Smooth muscle cell (in vitro differentiated cells): ENCODE data around the gene DOK3. TPM values are rescaled to one million over a fixed set of nuclear protein-coding genes. Genes with fewer than 3 reads are reported as not detected.

ENCODE experiments used
- DNase-seq: peaks from one replicate; lab custom pipeline; 2025; ENCODE audit not compliant: unreplicated experiment; lab: John Stamatoyannopoulos, UW
- H2AFZ ChIP-seq: fragments of 200-600 bp; sonication (generic); 2 replicates; pipeline ENCODE4 v1.6.0; 2016; ENCODE audit warnings: antibody characterized with exemption, low read depth, mild to moderate bottlenecking
- H3F3A ChIP-seq: fragments of 200-600 bp; sonication (generic); 2 replicates; pipeline ENCODE4 v1.6.0; 2017; ENCODE audit warnings: antibody characterized with exemption, low read depth
- H3K27ac ChIP-seq: fragments of 200-600 bp; sonication (generic); 2 replicates; pipeline ENCODE4 v1.5.1; 2016; ENCODE audit warnings: low read depth, mild to moderate bottlenecking
- H3K27me3 ChIP-seq: fragments of 200-600 bp; sonication (generic); 2 replicates; pipeline ENCODE4 v1.6.1; 2016; ENCODE audit warnings: low read depth, mild to moderate bottlenecking
- H3K36me3 ChIP-seq: fragments of 200-600 bp; sonication (generic); 2 replicates; pipeline ENCODE4 v1.5.1; 2016; ENCODE audit warnings: low read depth
- H3K4me1 ChIP-seq: fragments of 200-600 bp; sonication (generic); 2 replicates; pipeline ENCODE4 v1.5.1; 2016; ENCODE audit warnings: low read depth
- H3K4me2 ChIP-seq: fragments of 200-600 bp; sonication (generic); 2 replicates; pipeline ENCODE4 v1.6.0; 2016; ENCODE audit warnings: mild to moderate bottlenecking
- H3K4me3 ChIP-seq: fragments of 200-600 bp; sonication (generic); 2 replicates; pipeline ENCODE4 v1.5.1; 2016; ENCODE audit warnings: mild to moderate bottlenecking
- H3K79me2 ChIP-seq: fragments of 200-600 bp; sonication (generic); 2 replicates; pipeline ENCODE4 v1.6.0; 2016; ENCODE audit warnings: low read depth, mild to moderate bottlenecking
- H3K9ac ChIP-seq: fragments of 200-600 bp; sonication (generic); 2 replicates; pipeline ENCODE4 v1.6.0; 2016; ENCODE audit warnings: low read depth
- H3K9me3 ChIP-seq: fragments of 200-600 bp; sonication (generic); replicated peaks from 2 replicates; pipeline ENCODE4 v1.5.1; 2016; ENCODE audit warnings: low read depth
- H4K20me1 ChIP-seq: fragments of 200-600 bp; sonication (generic); 2 replicates; pipeline ENCODE4 v1.6.0; 2016; ENCODE audit warnings: low read depth
- CTCF ChIP-seq: fragments of 200-600 bp; sonication (generic); IDR thresholded peaks from 2 replicates; pipeline ENCODE4 v1.5.1; 2017; ENCODE audit warnings: borderline replicate concordance, mild to moderate bottlenecking, antibody characterized with exemption; ENCODE audit not compliant: insufficient read depth, poor library complexity, severe bottlenecking
- WGBS: methylation state at CpG from one replicate; pipeline ENCODE4 v1.1.7; 2016; ENCODE audit warnings: low lambda C conversion rate; 5-methylcytosine and 5-hydroxymethylcytosine counted together
- polyA plus RNA-seq: library from polyadenylated mRNA; unstranded; fragments of >200 nt; fragmentation: Nextera tagmentation; extraction: Ambion mirVana; gene quantifications from 2 replicates; pipeline ENCODE4 v1.2.1, GENCODE V29; 2016
- total RNA-seq: library from RNA; depleted of rRNA; stranded (reverse); fragments of >200 nt; gene quantifications from 2 replicates; pipeline ENCODE4 v1.2.3, GENCODE V29; 2014

DOK3 gene
- total and polyA plus RNA-seq, 2 experiments from 2014 or later, result 0.58 to 1.4 TPM

GRCh38 chr5:177540438-177540837, 30.8 kb upstream of the DOK3 start:
- Histone ChIP-seq H3K4me2 (no peak overlapping the region), H3K27me3 (no peaks in the 10 kb centered on the region), H3F3A (peaks cover 7% of the 10 kb centered on the region), H2AFZ (no peak overlapping the region), H3K4me1 (peaks cover 29% of the 10 kb centered on the region), H3K36me3 (peaks cover 4% of the 10 kb centered on the region), H3K9ac (no peak overlapping the region), H3K9me3 (no peaks in the 10 kb centered on the region), H4K20me1 (peaks cover 91% of the 10 kb centered on the region), H3K27ac (no peak overlapping the region), H3K4me3 (no peak overlapping the region), H3K79me2 (peaks cover 62% of the 10 kb centered on the region)
- no peak for DNase-seq
- no peak for TF ChIP-seq CTCF
- WGBS, result 90% methylated on average over 3 of the region's 3 CpGs

GRCh38 chr5:177539411-177539810, 29.8 kb upstream of the DOK3 start:
- DNase-seq, result no peak
- 14% methylated on average over 2 of the region's 2 CpGs for WGBS
- Histone ChIP-seq H4K20me1 (peaks cover 90% of the 10 kb centered on the region), H3K79me2 (peaks cover 62% of the 10 kb centered on the region), H2AFZ (no peak overlapping the region), H3K4me2 (peak overlapping the region; percentile 37), H3K4me3 (no peak overlapping the region), H3K36me3 (peaks cover 8% of the 10 kb centered on the region), H3K9ac (no peak overlapping the region), H3K27me3 (no peaks in the 10 kb centered on the region), H3K27ac (peak overlapping the region; percentile 92), H3F3A (peaks cover 7% of the 10 kb centered on the region), H3K4me1 (peaks cover 26% of the 10 kb centered on the region), H3K9me3 (no peaks in the 10 kb centered on the region)
- TF ChIP-seq CTCF, result no peak

GRCh38 chr5:177538876-177539275, 29.2 kb upstream of the DOK3 start:
- H3F3A ChIP-seq, result peaks cover 7% of the 10 kb centered on the region
- H3K27me3 ChIP-seq, result no peaks in the 10 kb centered on the region
- no peak overlapping the region for H3K4me3 ChIP-seq
- peak overlapping the region; percentile 72 for H3K9ac ChIP-seq
- H3K36me3 ChIP-seq, result peaks cover 8% of the 10 kb centered on the region
- H3K27ac ChIP-seq, result peak overlapping the region; percentile 92
- no peaks in the 10 kb centered on the region for H3K9me3 ChIP-seq
- peaks cover 21% of the 10 kb centered on the region for H3K4me1 ChIP-seq
- WGBS, result 95% methylated on average over 10 of the region's 10 CpGs
- H4K20me1 ChIP-seq, result peaks cover 87% of the 10 kb centered on the region
- TF ChIP-seq CTCF, result no peak
- H2AFZ ChIP-seq, result no peak overlapping the region
- DNase-seq, result no peak
- H3K79me2 ChIP-seq, result peaks cover 57% of the 10 kb centered on the region
- no peak overlapping the region for H3K4me2 ChIP-seq
